ENCODE data around the gene DNAI4.

- TF ChIP-seq REST (IDR thresholded peaks at IDR 0.05; ENCODE audit: insufficient replicate concordance, low read depth) (no peak), POLR2AphosphoS5 (IDR thresholded peaks at IDR 0.05; ENCODE audit: low read depth) (no peak), CTCF (IDR thresholded peaks at IDR 0.05; ENCODE audit: insufficient read depth, low read length) (no peak)
Measured at GRCh38 chr1:66831529-66832239, 93.0 kb downstream of the DNAI4 start.
